GM19467 (cell line): Measurements from ENCODE around the gene DHX38.

ENCODE experiments used
- ATAC-seq: cut with Tn5 transposase; IDR thresholded peaks from one replicate; pipeline ENCODE4 v1.9.1; 2021; ENCODE audit warnings: mild to moderate bottlenecking, moderate library complexity; ENCODE audit not compliant: unreplicated experiment

The DHX38 gene

GRCh38 chr16:72083778-72084404, 9.8 kb upstream of the DHX38 start:
- ATAC-seq = no peak

- no peak for ATAC-seq
These were observed 9.2 kb upstream of the DHX38 start for GRCh38 chr16:72084445-72084844.

- ATAC-seq = no peak
These were observed 8.6 kb upstream of the DHX38 start for GRCh38 chr16:72085002-72085401.

- no peak for ATAC-seq
These were observed 2.4 kb upstream of the DHX38 start for GRCh38 chr16:72091217-72091616.

GRCh38 chr16:72092832-72093447, 707 bp upstream of the DHX38 start:
- ATAC-seq = no peak

- ATAC-seq = no peak
These were observed 591 bp downstream of the DHX38 start for GRCh38 chr16:72094266-72094610.

GRCh38 chr16:72098936-72099335, 5.3 kb downstream of the DHX38 start:
- ATAC-seq = no peak

- peak; percentile 61 for ATAC-seq
These were observed 5.8 kb downstream of the DHX38 start for GRCh38 chr16:72099377-72099818.

- no peak for ATAC-seq
These were observed 7.5 kb downstream of the DHX38 start for GRCh38 chr16:72101195-72101594.

- no peak for ATAC-seq
These were observed 11.3 kb downstream of the DHX38 start for GRCh38 chr16:72104905-72105304.

- no peak for ATAC-seq
These were observed 12.3 kb downstream of the DHX38 start for GRCh38 chr16:72105978-72106377.

- ATAC-seq = no peak
These were observed 13.7 kb downstream of the DHX38 start for GRCh38 chr16:72107371-72107770.

- no peak for ATAC-seq
These were observed 14.9 kb downstream of the DHX38 start for GRCh38 chr16:72108353-72109102.

GRCh38 chr16:72109300-72109699, 15.7 kb downstream of the DHX38 start:
- no peak for ATAC-seq

GRCh38 chr16:72109966-72110530, 16.4 kb downstream of the DHX38 start:
- no peak for ATAC-seq

GRCh38 chr16:72110662-72111615, 17.3 kb downstream of the DHX38 start:
- ATAC-seq = no peak

- ATAC-seq = no peak
These were observed 18.2 kb downstream of the DHX38 start for GRCh38 chr16:72111657-72112451.

- no peak for ATAC-seq
These were observed 18.8 kb downstream of the DHX38 start for GRCh38 chr16:72112452-72112792.

GRCh38 chr16:72112906-72113615, 19.4 kb downstream of the DHX38 start:
- no peak for ATAC-seq

GRCh38 chr16:72113616-72113945, 19.9 kb downstream of the DHX38 start:
- ATAC-seq = no peak
